Dendritic cell treated with granulocyte-macrophage colony-stimulating factor and Interleukin-4, amounts not matched to agents 40 ng/mL and 50 ng/mL, for 4 days (primary cell): Measurements from ENCODE around the gene PIGS.
A peak's percentile ranks its signal among the peaks of the same experiment; 100 is the strongest.

Source experiments
- H3K27ac Mint-ChIP-seq: one replicate; pipeline ENCODE4 v1.8.0; 2022; ENCODE audit warnings: mild to moderate bottlenecking, mixed read lengths
- H3K27me3 Mint-ChIP-seq: one replicate; pipeline ENCODE4 v1.8.0; 2022; ENCODE audit warnings: mild to moderate bottlenecking, mixed read lengths
- H3K36me3 Mint-ChIP-seq: one replicate; pipeline ENCODE4 v1.8.0; 2022; ENCODE audit warnings: low read depth, mixed read lengths
- H3K4me1 Mint-ChIP-seq: one replicate; pipeline ENCODE4 v1.8.0; 2022; ENCODE audit warnings: low read depth, mixed read lengths
- H3K4me3 Mint-ChIP-seq: one replicate; pipeline ENCODE4 v1.8.0; 2022; ENCODE audit warnings: mild to moderate bottlenecking, moderate library complexity, mixed read lengths
- H3K9me3 Mint-ChIP-seq: one replicate; pipeline ENCODE4 v1.8.0; 2022; ENCODE audit warnings: mixed read lengths
- intact Hi-C: fragments of 100-400 bp; cut with micrococcal nuclease; formaldehyde crosslinking; loops from one replicate; pipeline ENCODE4 v1.15.0; 2022

Gene PIGS

GRCh38 chr17:28538296-28538895, 32.9 kb downstream of the PIGS start:
- no peaks in the 10 kb centered on the region for H3K36me3 Mint-ChIP-seq
- H3K27ac Mint-ChIP-seq = no peak overlapping the region
- H3K27me3 Mint-ChIP-seq = peaks cover 10% of the 10 kb centered on the region
- intact Hi-C loops = no loop called here
- H3K9me3 Mint-ChIP-seq = no peaks in the 10 kb centered on the region
- H3K4me3 Mint-ChIP-seq = no peak overlapping the region
- no peaks in the 10 kb centered on the region for H3K4me1 Mint-ChIP-seq

- H3K4me3 Mint-ChIP-seq = no peak overlapping the region
- H3K27me3 Mint-ChIP-seq = peaks cover 10% of the 10 kb centered on the region
- intact Hi-C loops = no loop called here
- no peaks in the 10 kb centered on the region for H3K36me3 Mint-ChIP-seq
- peaks cover 5% of the 10 kb centered on the region for H3K4me1 Mint-ChIP-seq
- no peak overlapping the region for H3K27ac Mint-ChIP-seq
- no peaks in the 10 kb centered on the region for H3K9me3 Mint-ChIP-seq
These were observed 34.1 kb downstream of the PIGS start for GRCh38 chr17:28537219-28537610.

- no peaks in the 10 kb centered on the region for H3K36me3 Mint-ChIP-seq
- H3K4me3 Mint-ChIP-seq = no peak overlapping the region
- H3K4me1 Mint-ChIP-seq = peaks cover 5% of the 10 kb centered on the region
- intact Hi-C loops = no loop called here
- H3K9me3 Mint-ChIP-seq = no peaks in the 10 kb centered on the region
- peaks cover 11% of the 10 kb centered on the region for H3K27me3 Mint-ChIP-seq
- no peak overlapping the region for H3K27ac Mint-ChIP-seq
These were observed 34.6 kb downstream of the PIGS start for GRCh38 chr17:28536532-28537218.

- H3K4me3 Mint-ChIP-seq = no peak overlapping the region
- H3K27me3 Mint-ChIP-seq = peaks cover 22% of the 10 kb centered on the region
- peaks cover 5% of the 10 kb centered on the region for H3K4me1 Mint-ChIP-seq
- intact Hi-C loops = no loop called here
- no peaks in the 10 kb centered on the region for H3K36me3 Mint-ChIP-seq
- H3K9me3 Mint-ChIP-seq = no peaks in the 10 kb centered on the region
- no peak overlapping the region for H3K27ac Mint-ChIP-seq
These were observed 36.5 kb downstream of the PIGS start for GRCh38 chr17:28534740-28535375.

GRCh38 chr17:28533091-28533807, 38.1 kb downstream of the PIGS start:
- no peak overlapping the region for H3K4me3 Mint-ChIP-seq
- H3K27ac Mint-ChIP-seq = no peak overlapping the region
- H3K36me3 Mint-ChIP-seq = no peaks in the 10 kb centered on the region
- H3K27me3 Mint-ChIP-seq = peaks cover 22% of the 10 kb centered on the region
- intact Hi-C loops = no loop called here
- H3K9me3 Mint-ChIP-seq = no peaks in the 10 kb centered on the region
- peaks cover 5% of the 10 kb centered on the region for H3K4me1 Mint-ChIP-seq

- Mint-ChIP-seq H3K4me3 (no peak overlapping the region), H3K4me1 (peaks cover 9% of the 10 kb centered on the region), H3K36me3 (no peaks in the 10 kb centered on the region), H3K9me3 (no peaks in the 10 kb centered on the region), H3K27me3 (peaks cover 18% of the 10 kb centered on the region), H3K27ac (no peak overlapping the region)
- intact Hi-C loops = no loop called here
These were observed 39.0 kb downstream of the PIGS start for GRCh38 chr17:28532050-28532960.

GRCh38 chr17:28530926-28531325, 40.4 kb downstream of the PIGS start:
- Mint-ChIP-seq H3K27me3 (peaks cover 15% of the 10 kb centered on the region), H3K9me3 (no peaks in the 10 kb centered on the region), H3K4me1 (peaks cover 18% of the 10 kb centered on the region), H3K4me3 (no peak overlapping the region), H3K36me3 (no peaks in the 10 kb centered on the region), H3K27ac (no peak overlapping the region)
- intact Hi-C loops = no loop called here

GRCh38 chr17:28530250-28530649, 41.1 kb downstream of the PIGS start:
- Mint-ChIP-seq H3K9me3 (no peaks in the 10 kb centered on the region), H3K27ac (no peak overlapping the region), H3K4me3 (no peak overlapping the region), H3K27me3 (peaks cover 15% of the 10 kb centered on the region), H3K36me3 (no peaks in the 10 kb centered on the region), H3K4me1 (peaks cover 18% of the 10 kb centered on the region)
- intact Hi-C loops = no loop called here

GRCh38 chr17:28529013-28529400, 42.3 kb downstream of the PIGS start:
- no peaks in the 10 kb centered on the region for H3K9me3 Mint-ChIP-seq
- H3K27me3 Mint-ChIP-seq = peaks cover 12% of the 10 kb centered on the region
- no peaks in the 10 kb centered on the region for H3K36me3 Mint-ChIP-seq
- no peak overlapping the region for H3K4me3 Mint-ChIP-seq
- no peak overlapping the region for H3K27ac Mint-ChIP-seq
- peaks cover 18% of the 10 kb centered on the region for H3K4me1 Mint-ChIP-seq
- intact Hi-C loops = no loop called here

GRCh38 chr17:28528327-28529012, 42.9 kb downstream of the PIGS start:
- H3K27me3 Mint-ChIP-seq = peaks cover 12% of the 10 kb centered on the region
- no peaks in the 10 kb centered on the region for H3K36me3 Mint-ChIP-seq
- no peak overlapping the region for H3K27ac Mint-ChIP-seq
- intact Hi-C loops = no loop called here
- no peak overlapping the region for H3K4me3 Mint-ChIP-seq
- H3K9me3 Mint-ChIP-seq = no peaks in the 10 kb centered on the region
- H3K4me1 Mint-ChIP-seq = peaks cover 18% of the 10 kb centered on the region

- intact Hi-C loops = no loop called here
- peaks cover 18% of the 10 kb centered on the region for H3K4me1 Mint-ChIP-seq
- no peak overlapping the region for H3K4me3 Mint-ChIP-seq
- H3K27me3 Mint-ChIP-seq = peaks cover 12% of the 10 kb centered on the region
- no peaks in the 10 kb centered on the region for H3K9me3 Mint-ChIP-seq
- H3K27ac Mint-ChIP-seq = no peak overlapping the region
- no peaks in the 10 kb centered on the region for H3K36me3 Mint-ChIP-seq
These were observed 43.5 kb downstream of the PIGS start for GRCh38 chr17:28527859-28528258.

- H3K36me3 Mint-ChIP-seq = no peaks in the 10 kb centered on the region
- H3K9me3 Mint-ChIP-seq = no peaks in the 10 kb centered on the region
- peaks cover 12% of the 10 kb centered on the region for H3K27me3 Mint-ChIP-seq
- H3K4me3 Mint-ChIP-seq = no peak overlapping the region
- peaks cover 13% of the 10 kb centered on the region for H3K4me1 Mint-ChIP-seq
- intact Hi-C loops = no loop called here
- H3K27ac Mint-ChIP-seq = peak overlapping the region; percentile 26
These were observed 44.1 kb downstream of the PIGS start for GRCh38 chr17:28527181-28527681.

GRCh38 chr17:28526381-28526780, 44.9 kb downstream of the PIGS start:
- peaks cover 8% of the 10 kb centered on the region for H3K27me3 Mint-ChIP-seq
- no peak overlapping the region for H3K27ac Mint-ChIP-seq
- peaks cover 13% of the 10 kb centered on the region for H3K4me1 Mint-ChIP-seq

More at GRCh38 chr17:28526381-28526780, 44.9 kb downstream of the PIGS start:
- intact Hi-C loops = no loop called here
- Mint-ChIP-seq H3K9me3 (no peaks in the 10 kb centered on the region), H3K36me3 (no peaks in the 10 kb centered on the region), H3K4me3 (no peak overlapping the region)
